ENCODE measurements around the gene DAPK1.

The DAPK1 gene

GRCh38 chr9:87569008-87569509, 71.4 kb downstream of the DAPK1 start:
- H4K8ac ChIP-seq (ENCODE audit: low read length) = no peak overlapping the region
- H2BK12ac ChIP-seq (ENCODE audit: low read length in 2 of 2) = no peak overlapping the region
- H3K4me3 ChIP-seq (ENCODE audit: insufficient read depth in 1 of 2, low read depth in 1 of 2, low read length in 2 of 2) = no peak overlapping the region
- no peak overlapping the region for H4K91ac ChIP-seq (ENCODE audit: low read length)
- H3K14ac ChIP-seq (ENCODE audit: low read length in 2 of 2) = no peak overlapping the region
- H3K4me1 ChIP-seq (ENCODE audit: control insufficient read depth, insufficient read depth, low read depth, low read length) = peaks cover 22% of the 10 kb centered on the region
- no peak overlapping the region for H2BK15ac ChIP-seq (ENCODE audit: low read depth, poor library complexity, severe bottlenecking)
- no peak for DNase-seq
- no peak overlapping the region for H3K23ac ChIP-seq (ENCODE audit: low read length in 2 of 2)
- no peak overlapping the region for H3K4ac ChIP-seq (ENCODE audit: low read depth in 1 of 2, low read length in 2 of 2)
- H3K4me2 ChIP-seq (ENCODE audit: low read length, poor library complexity, severe bottlenecking) = no peak overlapping the region
- H2AFZ ChIP-seq (ENCODE audit: low read depth, low read length) = no peak overlapping the region
- no peaks in the 10 kb centered on the region for H3K9me3 ChIP-seq (ENCODE audit: control insufficient read depth, low read length)
- H3K36me3 ChIP-seq (ENCODE audit: control insufficient read depth in 1 of 2, insufficient read depth in 2 of 2, low read depth in 1 of 2, low read length in 2 of 2) = peaks cover 0 to 21% of the 10 kb centered on the region in 2 experiments
- H2AK5ac ChIP-seq (ENCODE audit: low read length, severe bottlenecking) = no peak overlapping the region
- WGBS = 58% methylated on average over 4 of the region's 6 CpGs
- no peaks in the 10 kb centered on the region for H3K27me3 ChIP-seq (ENCODE audit: control insufficient read depth in 1 of 2, insufficient read depth in 1 of 2, low read length in 2 of 2)
- H3K9ac ChIP-seq (ENCODE audit: low read length) = no peak overlapping the region
- H3K18ac ChIP-seq (ENCODE audit: low read depth in 1 of 2, low read length in 2 of 2) = no peak overlapping the region
- no peak overlapping the region for H2BK120ac ChIP-seq (ENCODE audit: low read depth, low read length)
- no peak overlapping the region for H2BK5ac ChIP-seq (ENCODE audit: low read depth, low read length, poor library complexity, severe bottlenecking)
- peaks cover 37% of the 10 kb centered on the region for H3K79me1 ChIP-seq (replicated peaks; ENCODE audit: low read length, poor library complexity, severe bottlenecking)
- no peak overlapping the region for H3K27ac ChIP-seq (ENCODE audit: low read length, poor library complexity, severe bottlenecking)

- no peak for DNase-seq
- Histone ChIP-seq H3K18ac (ENCODE audit: low read depth in 1 of 2, low read length in 2 of 2) (no peak overlapping the region), H3K27me3 (ENCODE audit: control insufficient read depth in 1 of 2, insufficient read depth in 1 of 2, low read length in 2 of 2) (no peaks in the 10 kb centered on the region), H3K4me1 (ENCODE audit: control insufficient read depth, insufficient read depth, low read depth, low read length) (peaks cover 22% of the 10 kb centered on the region), H3K9ac (ENCODE audit: low read length) (no peak overlapping the region), H3K36me3 (ENCODE audit: control insufficient read depth in 1 of 2, insufficient read depth in 2 of 2, low read depth in 1 of 2, low read length in 2 of 2) (peaks cover 0 to 21% of the 10 kb centered on the region in 2 experiments), H2BK15ac (ENCODE audit: low read depth, poor library complexity, severe bottlenecking) (no peak overlapping the region), H3K23ac (ENCODE audit: low read length in 2 of 2) (no peak overlapping the region), H3K4ac (ENCODE audit: low read depth in 1 of 2, low read length in 2 of 2) (no peak overlapping the region), H3K4me2 (ENCODE audit: low read length, poor library complexity, severe bottlenecking) (peak overlapping the region; percentile 1), H2BK5ac (ENCODE audit: low read depth, low read length, poor library complexity, severe bottlenecking) (no peak overlapping the region), H4K91ac (ENCODE audit: low read length) (no peak overlapping the region), H3K14ac (ENCODE audit: low read length in 2 of 2) (no peak overlapping the region), H3K79me1 (replicated peaks; ENCODE audit: low read length, poor library complexity, severe bottlenecking) (peaks cover 36% of the 10 kb centered on the region), H2AFZ (ENCODE audit: low read depth, low read length) (no peak overlapping the region), H3K27ac (ENCODE audit: low read length, poor library complexity, severe bottlenecking) (no peak overlapping the region), H2AK5ac (ENCODE audit: low read length, severe bottlenecking) (no peak overlapping the region), H3K9me3 (ENCODE audit: control insufficient read depth, low read length) (no peaks in the 10 kb centered on the region), H2BK120ac (ENCODE audit: low read depth, low read length) (no peak overlapping the region), H4K8ac (ENCODE audit: low read length) (no peak overlapping the region), H3K4me3 (ENCODE audit: insufficient read depth in 1 of 2, low read depth in 1 of 2, low read length in 2 of 2) (no peak overlapping the region), H2BK12ac (ENCODE audit: low read length in 2 of 2) (no peak overlapping the region)
- 18% methylated on average over 5 of the region's 5 CpGs for WGBS
These were observed 71.9 kb downstream of the DAPK1 start for GRCh38 chr9:87569518-87569917.

- H2AK5ac ChIP-seq (ENCODE audit: low read length, severe bottlenecking) = no peak overlapping the region
- no peak overlapping the region for H3K9ac ChIP-seq (ENCODE audit: low read length)
- no peak overlapping the region for H2BK120ac ChIP-seq (ENCODE audit: low read depth, low read length)
- no peak overlapping the region for H4K91ac ChIP-seq (ENCODE audit: low read length)
- peak overlapping the region in 1 of 2 experiments; percentile 21 for H2BK12ac ChIP-seq (ENCODE audit: low read length in 2 of 2)
- peaks cover 24% of the 10 kb centered on the region for H3K4me1 ChIP-seq (ENCODE audit: control insufficient read depth, insufficient read depth, low read depth, low read length)
- no peak overlapping the region for H2BK15ac ChIP-seq (ENCODE audit: low read depth, poor library complexity, severe bottlenecking)
- no peak overlapping the region for H3K14ac ChIP-seq (ENCODE audit: low read length in 2 of 2)
- peak overlapping the region; percentile 41 for H3K4me2 ChIP-seq (ENCODE audit: low read length, poor library complexity, severe bottlenecking)
- H2AFZ ChIP-seq (ENCODE audit: low read depth, low read length) = no peak overlapping the region
- peaks cover 35% of the 10 kb centered on the region for H3K79me1 ChIP-seq (replicated peaks; ENCODE audit: low read length, poor library complexity, severe bottlenecking)
- WGBS = 89% methylated on average over 2 of the region's 3 CpGs
- no peak overlapping the region for H3K18ac ChIP-seq (ENCODE audit: low read depth in 1 of 2, low read length in 2 of 2)
- H3K27ac ChIP-seq (ENCODE audit: low read length, poor library complexity, severe bottlenecking) = peak overlapping the region; percentile 36
- H3K36me3 ChIP-seq (ENCODE audit: control insufficient read depth in 1 of 2, insufficient read depth in 2 of 2, low read depth in 1 of 2, low read length in 2 of 2) = peaks cover 0 to 23% of the 10 kb centered on the region in 2 experiments
- H3K4me3 ChIP-seq (ENCODE audit: insufficient read depth in 1 of 2, low read depth in 1 of 2, low read length in 2 of 2) = no peak overlapping the region
- no peak overlapping the region for H4K8ac ChIP-seq (ENCODE audit: low read length)
- H3K23ac ChIP-seq (ENCODE audit: low read length in 2 of 2) = no peak overlapping the region
- H2BK5ac ChIP-seq (ENCODE audit: low read depth, low read length, poor library complexity, severe bottlenecking) = no peak overlapping the region
- H3K9me3 ChIP-seq (ENCODE audit: control insufficient read depth, low read length) = no peaks in the 10 kb centered on the region
- H3K27me3 ChIP-seq (ENCODE audit: control insufficient read depth in 1 of 2, insufficient read depth in 1 of 2, low read length in 2 of 2) = no peaks in the 10 kb centered on the region
- H3K4ac ChIP-seq (ENCODE audit: low read depth in 1 of 2, low read length in 2 of 2) = peak overlapping the region in 1 of 2 experiments; percentile 21
- no peak for DNase-seq
These were observed 72.6 kb downstream of the DAPK1 start for GRCh38 chr9:87570000-87570908.

GRCh38 chr9:87572719-87573118, 75.1 kb downstream of the DAPK1 start:
- H4K8ac ChIP-seq (ENCODE audit: low read length) = no peak overlapping the region
- DNase-seq = no peak
- H3K4me2 ChIP-seq (ENCODE audit: low read length, poor library complexity, severe bottlenecking) = no peak overlapping the region
- H3K14ac ChIP-seq (ENCODE audit: low read length in 2 of 2) = no peak overlapping the region
- no peak overlapping the region for H3K18ac ChIP-seq (ENCODE audit: low read depth in 1 of 2, low read length in 2 of 2)
- H3K27me3 ChIP-seq (ENCODE audit: control insufficient read depth in 1 of 2, insufficient read depth in 1 of 2, low read length in 2 of 2) = no peaks in the 10 kb centered on the region
- H3K9ac ChIP-seq (ENCODE audit: low read length) = no peak overlapping the region
- WGBS = 96% methylated on average over 4 of the region's 6 CpGs
- no peaks in the 10 kb centered on the region for H3K9me3 ChIP-seq (ENCODE audit: control insufficient read depth, low read length)
- no peak overlapping the region for H3K4me3 ChIP-seq (ENCODE audit: insufficient read depth in 1 of 2, low read depth in 1 of 2, low read length in 2 of 2)
- H3K4ac ChIP-seq (ENCODE audit: low read depth in 1 of 2, low read length in 2 of 2) = no peak overlapping the region
- no peak overlapping the region for H3K23ac ChIP-seq (ENCODE audit: low read length in 2 of 2)
- H4K91ac ChIP-seq (ENCODE audit: low read length) = peak overlapping the region; percentile 3
- H3K79me1 ChIP-seq (replicated peaks; ENCODE audit: low read length, poor library complexity, severe bottlenecking) = peaks cover 45% of the 10 kb centered on the region
- peak overlapping the region in 1 of 2 experiments; percentile 33 for H2BK12ac ChIP-seq (ENCODE audit: low read length in 2 of 2)
- no peak overlapping the region for H2AK5ac ChIP-seq (ENCODE audit: low read length, severe bottlenecking)
- peaks cover 0 to 23% of the 10 kb centered on the region in 2 experiments for H3K36me3 ChIP-seq (ENCODE audit: control insufficient read depth in 1 of 2, insufficient read depth in 2 of 2, low read depth in 1 of 2, low read length in 2 of 2)
- H3K4me1 ChIP-seq (ENCODE audit: control insufficient read depth, insufficient read depth, low read depth, low read length) = peaks cover 20% of the 10 kb centered on the region
- H2BK120ac ChIP-seq (ENCODE audit: low read depth, low read length) = no peak overlapping the region
- no peak overlapping the region for H2AFZ ChIP-seq (ENCODE audit: low read depth, low read length)
- H3K27ac ChIP-seq (ENCODE audit: low read length, poor library complexity, severe bottlenecking) = no peak overlapping the region
- no peak overlapping the region for H2BK15ac ChIP-seq (ENCODE audit: low read depth, poor library complexity, severe bottlenecking)
- no peak overlapping the region for H2BK5ac ChIP-seq (ENCODE audit: low read depth, low read length, poor library complexity, severe bottlenecking)

Data from mesenchymal stem cell (in vitro differentiated cells and primary cell).